PC-9 (cell line): Measurements from ENCODE around the gene PLEKHA7.

Experiments used
- EZH2 ChIP-seq: fragments of 200-600 bp; sonication (generic); IDR thresholded peaks from 2 replicates; pipeline ENCODE4 v1.8.0; 2017; ENCODE audit warnings: antibody characterized with exemption, low read depth
- TF ChIP-seq, protein P1 (sequence below): fragments of 200-600 bp; sonication (generic); conservative IDR thresholded peaks from 2 replicates; pipeline ENCODE4 v1.6.1; 2017; ENCODE audit warnings: mixed run types, antibody characterized with exemption, mild to moderate bottlenecking, moderate library complexity

DNA sequence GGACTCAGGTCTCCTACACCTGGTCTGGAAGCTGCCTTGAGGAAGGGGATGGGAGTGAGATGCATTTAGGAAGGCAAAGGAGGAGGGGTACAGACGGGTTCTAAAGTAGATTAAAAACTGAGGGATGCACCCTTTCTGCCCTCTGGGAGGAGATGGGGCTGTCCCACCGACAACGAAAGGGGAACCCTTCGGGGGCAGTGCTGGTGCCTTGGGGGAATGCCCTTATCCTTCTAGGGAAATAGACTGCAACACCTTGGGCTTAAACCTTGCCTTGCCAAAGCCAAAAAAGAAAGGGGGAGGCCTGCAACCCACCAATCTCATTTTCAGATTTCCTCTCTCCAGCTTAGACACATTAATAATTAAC is 89.8 kb downstream of the PLEKHA7 start:
- TF ChIP-seq, protein P1, sequence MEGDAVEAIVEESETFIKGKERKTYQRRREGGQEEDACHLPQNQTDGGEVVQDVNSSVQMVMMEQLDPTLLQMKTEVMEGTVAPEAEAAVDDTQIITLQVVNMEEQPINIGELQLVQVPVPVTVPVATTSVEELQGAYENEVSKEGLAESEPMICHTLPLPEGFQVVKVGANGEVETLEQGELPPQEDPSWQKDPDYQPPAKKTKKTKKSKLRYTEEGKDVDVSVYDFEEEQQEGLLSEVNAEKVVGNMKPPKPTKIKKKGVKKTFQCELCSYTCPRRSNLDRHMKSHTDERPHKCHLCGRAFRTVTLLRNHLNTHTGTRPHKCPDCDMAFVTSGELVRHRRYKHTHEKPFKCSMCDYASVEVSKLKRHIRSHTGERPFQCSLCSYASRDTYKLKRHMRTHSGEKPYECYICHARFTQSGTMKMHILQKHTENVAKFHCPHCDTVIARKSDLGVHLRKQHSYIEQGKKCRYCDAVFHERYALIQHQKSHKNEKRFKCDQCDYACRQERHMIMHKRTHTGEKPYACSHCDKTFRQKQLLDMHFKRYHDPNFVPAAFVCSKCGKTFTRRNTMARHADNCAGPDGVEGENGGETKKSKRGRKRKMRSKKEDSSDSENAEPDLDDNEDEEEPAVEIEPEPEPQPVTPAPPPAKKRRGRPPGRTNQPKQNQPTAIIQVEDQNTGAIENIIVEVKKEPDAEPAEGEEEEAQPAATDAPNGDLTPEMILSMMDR, result no peak
- TF ChIP-seq EZH2, result no peak
